WTC11 (cell line): ENCODE data around the gene MESP2.

ENCODE experiments used
- E2F1 ChIP-seq: sonication (generic); formaldehyde crosslinking; IDR thresholded peaks from 2 replicates; pipeline ENCODE4 v1.8.0; 2022; ENCODE audit warnings: mild to moderate bottlenecking, missing genetic modification reagents
- MAX ChIP-seq: sonication (generic); formaldehyde crosslinking; IDR thresholded peaks from 2 replicates; pipeline ENCODE4 v1.8.0; 2022; ENCODE audit warnings: mild to moderate bottlenecking, missing genetic modification reagents
- NFYB ChIP-seq: sonication (generic); formaldehyde crosslinking; conservative IDR thresholded peaks from 2 replicates; pipeline ENCODE4 v1.8.0; 2022; ENCODE audit warnings: low read depth, missing genetic modification reagents

GRCh38 chr15:89809093-89809786 is 33.1 kb downstream of the MESP2 start:
- no peak for TF ChIP-seq E2F1
- TF ChIP-seq NFYB (CRISPR knock-in tag) = no peak
- no peak for TF ChIP-seq MAX (CRISPR knock-in tag)
